SU-DHL-6 (cell line): ENCODE measurements around the gene CBLN3.

ENCODE experiments used
- EZH2phosphoT487 ChIP-seq: fragments of 200-600 bp; sonication (generic), shearing (Covaris generic); conservative IDR thresholded peaks from 2 replicates; pipeline ENCODE4 v1.6.1; 2018; ENCODE audit warnings: mild to moderate bottlenecking, antibody characterized with exemption, low read length, moderate library complexity, mixed read lengths
- TF ChIP-seq, protein P1 (sequence below): fragments of 200-600 bp; sonication (generic); IDR thresholded peaks from one replicate; pipeline ENCODE4 v1.5.1; 2017; ENCODE audit warnings: antibody characterized with exemption, mild to moderate bottlenecking, low read length, moderate library complexity; ENCODE audit not compliant: insufficient read depth, poor library complexity, severe bottlenecking

DNA sequence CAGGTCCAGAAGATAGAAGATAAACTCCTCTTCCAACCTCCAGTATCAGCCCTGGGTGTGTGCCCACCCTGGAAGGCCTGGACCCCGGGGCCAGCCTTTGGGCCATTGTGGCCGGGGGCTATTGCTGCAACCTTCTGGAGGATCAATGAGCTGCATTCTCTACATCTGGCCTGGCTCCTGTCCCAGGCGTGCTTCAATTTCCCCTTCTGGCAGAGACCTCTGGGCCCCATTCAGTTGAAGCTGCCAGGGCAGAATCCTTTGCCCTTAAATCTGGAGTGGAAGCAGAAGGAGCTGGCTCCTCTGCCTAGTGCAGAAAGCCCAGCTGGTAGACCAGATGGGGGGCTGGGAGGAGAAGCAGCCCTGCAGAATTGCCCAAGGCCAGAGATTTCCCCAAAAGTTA lies 20.7 kb downstream of the CBLN3 start:
- TF ChIP-seq, protein P1, sequence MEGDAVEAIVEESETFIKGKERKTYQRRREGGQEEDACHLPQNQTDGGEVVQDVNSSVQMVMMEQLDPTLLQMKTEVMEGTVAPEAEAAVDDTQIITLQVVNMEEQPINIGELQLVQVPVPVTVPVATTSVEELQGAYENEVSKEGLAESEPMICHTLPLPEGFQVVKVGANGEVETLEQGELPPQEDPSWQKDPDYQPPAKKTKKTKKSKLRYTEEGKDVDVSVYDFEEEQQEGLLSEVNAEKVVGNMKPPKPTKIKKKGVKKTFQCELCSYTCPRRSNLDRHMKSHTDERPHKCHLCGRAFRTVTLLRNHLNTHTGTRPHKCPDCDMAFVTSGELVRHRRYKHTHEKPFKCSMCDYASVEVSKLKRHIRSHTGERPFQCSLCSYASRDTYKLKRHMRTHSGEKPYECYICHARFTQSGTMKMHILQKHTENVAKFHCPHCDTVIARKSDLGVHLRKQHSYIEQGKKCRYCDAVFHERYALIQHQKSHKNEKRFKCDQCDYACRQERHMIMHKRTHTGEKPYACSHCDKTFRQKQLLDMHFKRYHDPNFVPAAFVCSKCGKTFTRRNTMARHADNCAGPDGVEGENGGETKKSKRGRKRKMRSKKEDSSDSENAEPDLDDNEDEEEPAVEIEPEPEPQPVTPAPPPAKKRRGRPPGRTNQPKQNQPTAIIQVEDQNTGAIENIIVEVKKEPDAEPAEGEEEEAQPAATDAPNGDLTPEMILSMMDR, result no peak
- TF ChIP-seq EZH2phosphoT487, result no peak
